Heart left ventricle (tissue), 16 donors: ENCODE data around the gene H2AZ2. TPM values are rescaled to one million over a fixed set of nuclear protein-coding genes. Genes with fewer than 3 reads are reported as not detected.
"Not testable (repeated sequence)": the region's sequence is repeated elsewhere in the genome, so short reads cannot be mapped to it uniquely, and the experiment has no call there.

Experiments used
- ATAC-seq, 4 donors: fragments of 200-7000 bp; cut with Tn5 transposase; one replicate each; pipeline ENCODE4 v1.9.1; 2020 to 2022; ENCODE audit warnings: moderate library complexity in 4 of 4, mild to moderate bottlenecking in 3 of 4, moderate number of reproducible peaks in 1 of 4
- DNase-seq, 5 donors: peaks; one replicate each; pipeline ENCODE4 v3.0.0-alpha.2; 2020
- H3K27ac ChIP-seq, 12 donors: fragments of 200-600 bp; sonication (generic) in 4 of 12; one replicate each; pipeline versions ENCODE4 v1.5.0 to v1.8.0; 2016 to 2022; ENCODE audit warnings: mild to moderate bottlenecking in 2 of 12
- H3K27me3 ChIP-seq, 9 donors: fragments of 200-600 bp; sonication (generic) in 2 of 9; one replicate each; pipeline versions ENCODE4 v1.5.1 to v1.8.0; 2016 to 2022; ENCODE audit warnings: mild to moderate bottlenecking in 3 of 9
- H3K36me3 ChIP-seq, 9 donors: fragments of 200-600 bp; sonication (generic) in 2 of 9; one replicate each; pipeline versions ENCODE4 v1.5.0 to v1.8.0; 2018 to 2022; ENCODE audit warnings: mild to moderate bottlenecking in 2 of 9
- H3K4me1 ChIP-seq, 12 donors: fragments of 200-600 bp; sonication (generic) in 4 of 12; one replicate each; pipeline versions ENCODE4 v1.5.0 to v1.8.0; 2016 to 2022; ENCODE audit warnings: mild to moderate bottlenecking in 3 of 12
- H3K4me3 ChIP-seq, 12 donors: fragments of 200-600 bp; sonication (generic) in 4 of 12; one replicate each; pipeline versions ENCODE4 v1.5.0 to v1.8.0; 2017 to 2022; ENCODE audit warnings: mild to moderate bottlenecking in 9 of 12, moderate library complexity in 4 of 12
- H3K9me3 ChIP-seq, 12 donors: fragments of 200-600 bp; sonication (generic) in 4 of 12; one replicate each; pipeline versions ENCODE4 v1.5.0 to v1.8.0; 2016 to 2022; ENCODE audit warnings: mild to moderate bottlenecking in 1 of 12
- CTCF ChIP-seq, 12 donors: fragments of 200-600 bp; sonication (generic) in 4 of 12; IDR thresholded peaks; one replicate each; pipeline versions ENCODE4 v1.5.0 to v1.8.0; 2018 to 2022; ENCODE audit warnings: antibody characterized with exemption in 12 of 12, mild to moderate bottlenecking in 5 of 12
- POLR2A ChIP-seq, 2 donors: fragments of 450-650 bp; IDR thresholded peaks; one replicate each; pipeline ENCODE4 v1.6.1; 2017; ENCODE audit warnings: antibody characterized with exemption in 2 of 2, mild to moderate bottlenecking in 2 of 2, moderate library complexity in 2 of 2
- WGBS, 4 donors: extraction: QIAGEN DNeasy Blood & Tissue Kit in 2 of 4; methylation state at CpG; one replicate each; pipeline versions ENCODE4 v1.1.5 to v1.1.7; 2013 to 2018; 5-methylcytosine and 5-hydroxymethylcytosine counted together
- intact Hi-C, 10 donors: fragments of 100-400 bp; cut with DNase I; formaldehyde crosslinking; loops; one replicate each; pipeline versions ENCODE4 v1.11.1 to v1.14.2; 2022
- polyA plus RNA-seq, 2 donors: library from polyadenylated mRNA; stranded (reverse); fragments of 200-250 nt; gene quantifications; one replicate each; pipeline ENCODE4 v1.2.3, GENCODE V29; 2013
- total RNA-seq, 9 donors: library from RNA; depleted of rRNA in 2 of 9; stranded (reverse); fragments of >200 nt in 2 of 9; fragmentation: NEBNext Ultra II Directional in 3 of 9; extraction: Animal tissue kit (Norgen Biotek cat#: 25700) in 3 of 9; gene quantifications; one replicate each; pipeline versions ENCODE4 v1.1.0 to v1.2.4, GENCODE V29; 2016 to 2023
- donor health status: ischemic (EF 13 %, LVEDD 7.1; RV severe dilation, severe dysfunction).
- donor health status: healthy with polysubstance abuse.
- donor health status: DM: no; HTN: yes; CAD: no.
- donor health status: DM: no; HTN: no; CAD: no.
- donor health status: ischemic (EF 25% LVEDD 6.9; RV normal size, moderate dysfunction).
- donor health status: ischemic (EF 25% LVEDD 5.7; RV mildly dilated, moderate dysfunction).
- donor health status: healthy.
- donor health status: DM: yes; HTN: yes; CAD: no.
- donor health status: ischemic (EF 35%, LVEDD 5.7; RV mildly dilated, moderate dysfunction).
- donor health status: nonischemic (EF 11% LVEDD 7.7; RV severe dilation, severe dysfunction).
- donor health status: DM: yes; HTN: yes; CAD: no.
- donor health status: PGD.
- donor health status: ischemic (EF 29% LVEDD 5.4; RV normal size, mild dysfunction).
- donor health status: nonischemic (EF 23%, LVEDD 6.1; RV moderate dilation, normal function).

H2AZ2 gene
- total and polyA plus RNA-seq, 11 donors: 161 to 274 (median 219) TPM

- no peaks in the 10 kb centered on the region for H3K9me3 ChIP-seq
- H3K36me3 ChIP-seq: no peaks in the 10 kb centered on the region
Measured at GRCh38 chr7:44867073-44867995, 19.4 kb upstream of the H2AZ2 start.

GRCh38 chr7:44861949-44862348 is 14.1 kb upstream of the H2AZ2 start:
- H3K36me3 ChIP-seq, H3K4me1 ChIP-seq, DNase-seq, H3K27ac ChIP-seq, H3K4me3 ChIP-seq, H3K9me3 ChIP-seq, intact Hi-C loops, ATAC-seq, H3K27me3 ChIP-seq: not testable (repeated sequence)
- WGBS, 4 donors: 66 to 79% (median 70%) methylated on average over 4 of the region's 4 CpGs

More at GRCh38 chr7:44867073-44867995, 19.4 kb upstream of the H2AZ2 start:
- intact Hi-C loops: no loop called here
- peak overlapping the region in 2 of 12 donors; percentile 18 to 47 for H3K27ac ChIP-seq
- H3K27me3 ChIP-seq: no peaks in the 10 kb centered on the region
- no peak for TF ChIP-seq CTCF (IDR thresholded peaks at IDR 0.05)
- TF ChIP-seq POLR2A (IDR thresholded peaks at IDR 0.05): no peak
- no peak overlapping the region for H3K4me3 ChIP-seq
- H3K4me1 ChIP-seq: peaks cover 0 to 8% (median 0%) of the 10 kb centered on the region in 12 donors
- 59 to 66% (median 64%) methylated on average over 4 of the region's 4 CpGs for WGBS, 4 donors
- ATAC-seq (peak in 3 of 4 donors; percentile 59 to 92 (median 75)), DNase-seq (peak in 1 of 5 donors; percentile 49)

- 84 to 93% (median 92%) methylated on average over 2 of the region's 2 CpGs for WGBS, 4 donors
- Histone ChIP-seq H3K4me3 (no peak overlapping the region), H3K4me1 (peaks cover 0 to 6% (median 0%) of the 10 kb centered on the region in 12 donors), H3K9me3 (no peaks in the 10 kb centered on the region), H3K27me3 (no peaks in the 10 kb centered on the region), H3K36me3 (no peaks in the 10 kb centered on the region), H3K27ac (no peak overlapping the region)
- no peak for ATAC-seq
- TF ChIP-seq POLR2A (IDR thresholded peaks at IDR 0.05): no peak
- TF ChIP-seq CTCF (IDR thresholded peaks at IDR 0.05): peak in 2 of 12 donors; percentile 24 to 40
- intact Hi-C loops: loop anchor here in 9 of 10 donors (2.0 to 10.0 kb wide), 4 partner anchors 64 to 279 kb away; no protein-coding TSS in a partner anchor
- DNase-seq: no peak
Measured at GRCh38 chr7:44858161-44858560, 10.3 kb upstream of the H2AZ2 start.

- no peak for DNase-seq
- WGBS, 4 donors: 92 to 95% (median 93%) methylated on average over 8 of the region's 8 CpGs
- H3K4me1 ChIP-seq: peaks cover 0 to 6% (median 0%) of the 10 kb centered on the region in 12 donors
Measured at GRCh38 chr7:44854644-44855364, 6.9 kb upstream of the H2AZ2 start.

More at GRCh38 chr7:44854644-44855364, 6.9 kb upstream of the H2AZ2 start:
- TF ChIP-seq CTCF (IDR thresholded peaks at IDR 0.05) (no peak), POLR2A (IDR thresholded peaks at IDR 0.05) (no peak)
- H3K36me3 ChIP-seq: no peaks in the 10 kb centered on the region
- no peaks in the 10 kb centered on the region for H3K9me3 ChIP-seq
- H3K27ac ChIP-seq: no peak overlapping the region
- ATAC-seq: no peak
- intact Hi-C loops: loop anchor here in 8 of 10 donors (5.0 to 10.0 kb wide), 4 partner anchors 67 to 282 kb away; no protein-coding TSS in a partner anchor
- no peaks in the 10 kb centered on the region for H3K27me3 ChIP-seq
- no peak overlapping the region for H3K4me3 ChIP-seq
